Liver (tissue), 9 donors: ENCODE measurements around the gene GPD2. TPM values are rescaled to one million over a fixed set of nuclear protein-coding genes. Genes with fewer than 3 reads are reported as not detected.

Experiments
- DNase-seq: peaks from one replicate; pipeline ENCODE4 v3.0.0-alpha.2; 2017; ENCODE audit warnings: low spot score
- H3K27ac ChIP-seq, 2 donors: one replicate each; pipeline ENCODE4 v1.7.0; 2013; ENCODE audit warnings: inconsistent platforms in 2 of 2, low read length in 2 of 2, control low read depth in 1 of 2, low read depth in 1 of 2, mild to moderate bottlenecking in 1 of 2
- H3K27me3 ChIP-seq, 4 donors: one replicate each; pipeline versions ENCODE4 v1.6.1 to v1.7.0; 2013; ENCODE audit warnings: low read length in 3 of 4, inconsistent platforms in 1 of 4, mild to moderate bottlenecking in 1 of 4, moderate library complexity in 1 of 4; ENCODE audit not compliant: control insufficient read depth in 4 of 4, insufficient read depth in 4 of 4
- H3K36me3 ChIP-seq, 4 donors: one replicate each; pipeline versions ENCODE4 v1.6.1 to v1.7.0; 2013; ENCODE audit warnings: low read length in 3 of 4, mild to moderate bottlenecking in 3 of 4, low read depth in 1 of 4, moderate library complexity in 1 of 4; ENCODE audit not compliant: control insufficient read depth in 4 of 4, insufficient read depth in 3 of 4
- H3K4me1 ChIP-seq, 4 donors: one replicate each; pipeline versions ENCODE4 v1.6.1 to v1.7.0; 2013; ENCODE audit warnings: low read length in 3 of 4, mild to moderate bottlenecking in 3 of 4, moderate library complexity in 1 of 4; ENCODE audit not compliant: control insufficient read depth in 4 of 4, insufficient read depth in 4 of 4
- H3K4me3 ChIP-seq, 3 donors: one replicate each; pipeline versions ENCODE4 v1.6.1 to v1.7.0; 2013; ENCODE audit warnings: low read length in 3 of 3, control low read depth in 1 of 3, low read depth in 1 of 3, mild to moderate bottlenecking in 1 of 3
- H3K9ac ChIP-seq, 2 donors: one replicate each; pipeline ENCODE4 v1.7.0; 2013; ENCODE audit warnings: low read length in 2 of 2, mild to moderate bottlenecking in 2 of 2, moderate library complexity in 2 of 2, control low read depth in 1 of 2, low read depth in 1 of 2
- H3K9me3 ChIP-seq, 4 donors: one replicate each; pipeline versions ENCODE4 v1.6.1 to v1.7.0; 2013; ENCODE audit warnings: low read length in 3 of 4; ENCODE audit not compliant: control insufficient read depth in 4 of 4
- EGR1 ChIP-seq, 2 donors: IDR thresholded peaks; 2 replicates each; pipeline ENCODE4 v1.6.1; 2016 to 2018; ENCODE audit warnings: antibody characterized with exemption in 2 of 2, low read depth in 2 of 2
- FOXA1 ChIP-seq: IDR thresholded peaks from 2 replicates; pipeline ENCODE4 v1.6.1; 2016; ENCODE audit warnings: antibody characterized with exemption
- FOXA2 ChIP-seq: IDR thresholded peaks from 2 replicates; pipeline ENCODE4 v1.6.1; 2016; ENCODE audit warnings: antibody characterized with exemption
- GABPA ChIP-seq, 2 donors: IDR thresholded peaks in 1 of 2; conservative IDR thresholded peaks in 1 of 2; 2 replicates each; pipeline ENCODE4 v1.6.1; 2016; ENCODE audit warnings: antibody characterized with exemption in 2 of 2, mild to moderate bottlenecking in 1 of 2, moderate library complexity in 1 of 2
- HNF4A ChIP-seq, 2 donors: conservative IDR thresholded peaks; 2 replicates each; pipeline ENCODE4 v1.6.1; 2016; ENCODE audit warnings: antibody characterized with exemption in 2 of 2, mild to moderate bottlenecking in 2 of 2
- HNF4G ChIP-seq: IDR thresholded peaks from 2 replicates; pipeline ENCODE4 v1.6.1; 2016; ENCODE audit warnings: antibody characterized with exemption
- JUND ChIP-seq, 2 donors: IDR thresholded peaks; 2 replicates each; pipeline ENCODE4 v1.6.1; 2016; ENCODE audit warnings: antibody characterized with exemption in 2 of 2
- NR2F2 ChIP-seq: IDR thresholded peaks from 2 replicates; pipeline ENCODE4 v1.6.1; 2016; ENCODE audit warnings: antibody characterized with exemption
- RXRA ChIP-seq, 2 donors: IDR thresholded peaks; 2 replicates each; pipeline ENCODE4 v1.6.1; 2017 to 2018; ENCODE audit warnings: antibody characterized with exemption in 2 of 2, mild to moderate bottlenecking in 1 of 2
- SP1 ChIP-seq: IDR thresholded peaks from 2 replicates; pipeline ENCODE4 v1.6.1; 2018; ENCODE audit warnings: antibody characterized with exemption, mild to moderate bottlenecking
- TAF1 ChIP-seq: conservative IDR thresholded peaks from 2 replicates; pipeline ENCODE4 v1.6.1; 2016; ENCODE audit warnings: antibody characterized with exemption, mild to moderate bottlenecking
- YY1 ChIP-seq: IDR thresholded peaks from 2 replicates; pipeline ENCODE4 v1.6.1; 2016; ENCODE audit warnings: antibody characterized with exemption, mild to moderate bottlenecking
- WGBS: extraction: QIAGEN DNeasy Blood & Tissue Kit; methylation state at CpG from one replicate; pipeline ENCODE4 v1.1.7; 2013; 5-methylcytosine and 5-hydroxymethylcytosine counted together
- polyA plus RNA-seq, 2 donors: library from polyadenylated mRNA; stranded (reverse) in 1 of 2; unstranded in 1 of 2; fragments of 200-250 nt in 1 of 2; fragments of >200 nt in 1 of 2; fragmentation: Nextera tagmentation in 1 of 2; extraction: Ambion mirVana in 1 of 2; gene quantifications; one replicate each; pipeline versions ENCODE4 v1.2.1 to v1.2.3, GENCODE V29; 2013 to 2015
- total RNA-seq, 2 donors: library from RNA; depleted of rRNA; stranded (reverse); fragments of >200 nt; gene quantifications; one replicate each; pipeline ENCODE4 v1.2.3, GENCODE V29; 2014
- TF ChIP-seq, protein P1 (sequence below): IDR thresholded peaks from 2 replicates; pipeline ENCODE4 v1.6.1; 2016; ENCODE audit warnings: antibody characterized with exemption, mild to moderate bottlenecking
- TF ChIP-seq, protein P2 (sequence below): IDR thresholded peaks from 2 replicates; pipeline ENCODE4 v1.6.1; 2016; ENCODE audit warnings: antibody characterized with exemption
- TF ChIP-seq, protein P3 (sequence below): IDR thresholded peaks from 2 replicates; pipeline ENCODE4 v1.6.1; 2016; ENCODE audit warnings: antibody characterized with exemption
- donor health status: healthy.
- donor health status: healthy.
- donor health status: healthy.
- donor health status: healthy.
- donor health status: healthy.

GPD2 gene
- total and polyA plus RNA-seq, 4 donors: 1.4 to 14.3 (median 6.1) TPM

DNA sequence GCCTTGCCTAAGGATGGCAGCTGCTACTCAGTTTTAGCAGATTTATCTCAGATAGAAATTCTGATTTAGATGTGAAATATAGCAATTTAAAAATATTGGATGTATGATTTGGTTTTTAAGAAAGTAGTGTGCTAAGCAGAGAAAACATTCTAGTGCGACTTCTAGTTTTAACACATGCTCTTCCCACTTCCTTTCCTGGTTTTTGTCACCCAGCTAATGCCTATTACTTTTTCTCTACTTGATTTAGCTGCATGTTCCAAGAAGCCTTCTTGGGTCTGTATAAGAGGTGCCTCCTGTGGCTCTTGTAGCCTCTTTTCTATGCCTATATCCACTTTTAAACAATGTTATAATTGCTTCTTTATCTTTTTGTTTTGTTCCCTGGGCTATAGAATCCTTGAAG, 53.0 kb downstream of the GPD2 start:
- 90% methylated on average over 1 of the region's 1 CpG for WGBS
- no peak for DNase-seq
- H3K4me3 ChIP-seq: no peak overlapping the region
- TF ChIP-seq JUND (IDR thresholded peaks at IDR 0.05): no peak
- no peak for TF ChIP-seq GABPA (IDR thresholded peaks at IDR 0.05 in 1 of 2, conservative IDR thresholded peaks at IDR 0.05 in 1 of 2)
- no peak for TF ChIP-seq RXRA (IDR thresholded peaks at IDR 0.05)
- TF ChIP-seq, protein P1, sequence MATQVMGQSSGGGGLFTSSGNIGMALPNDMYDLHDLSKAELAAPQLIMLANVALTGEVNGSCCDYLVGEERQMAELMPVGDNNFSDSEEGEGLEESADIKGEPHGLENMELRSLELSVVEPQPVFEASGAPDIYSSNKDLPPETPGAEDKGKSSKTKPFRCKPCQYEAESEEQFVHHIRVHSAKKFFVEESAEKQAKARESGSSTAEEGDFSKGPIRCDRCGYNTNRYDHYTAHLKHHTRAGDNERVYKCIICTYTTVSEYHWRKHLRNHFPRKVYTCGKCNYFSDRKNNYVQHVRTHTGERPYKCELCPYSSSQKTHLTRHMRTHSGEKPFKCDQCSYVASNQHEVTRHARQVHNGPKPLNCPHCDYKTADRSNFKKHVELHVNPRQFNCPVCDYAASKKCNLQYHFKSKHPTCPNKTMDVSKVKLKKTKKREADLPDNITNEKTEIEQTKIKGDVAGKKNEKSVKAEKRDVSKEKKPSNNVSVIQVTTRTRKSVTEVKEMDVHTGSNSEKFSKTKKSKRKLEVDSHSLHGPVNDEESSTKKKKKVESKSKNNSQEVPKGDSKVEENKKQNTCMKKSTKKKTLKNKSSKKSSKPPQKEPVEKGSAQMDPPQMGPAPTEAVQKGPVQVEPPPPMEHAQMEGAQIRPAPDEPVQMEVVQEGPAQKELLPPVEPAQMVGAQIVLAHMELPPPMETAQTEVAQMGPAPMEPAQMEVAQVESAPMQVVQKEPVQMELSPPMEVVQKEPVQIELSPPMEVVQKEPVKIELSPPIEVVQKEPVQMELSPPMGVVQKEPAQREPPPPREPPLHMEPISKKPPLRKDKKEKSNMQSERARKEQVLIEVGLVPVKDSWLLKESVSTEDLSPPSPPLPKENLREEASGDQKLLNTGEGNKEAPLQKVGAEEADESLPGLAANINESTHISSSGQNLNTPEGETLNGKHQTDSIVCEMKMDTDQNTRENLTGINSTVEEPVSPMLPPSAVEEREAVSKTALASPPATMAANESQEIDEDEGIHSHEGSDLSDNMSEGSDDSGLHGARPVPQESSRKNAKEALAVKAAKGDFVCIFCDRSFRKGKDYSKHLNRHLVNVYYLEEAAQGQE: no peak
- no peak for TF ChIP-seq HNF4G
- TF ChIP-seq EGR1 (IDR thresholded peaks at IDR 0.05; ENCODE audit: low read depth in 2 of 2): no peak
- no peak for TF ChIP-seq FOXA2
- TF ChIP-seq TAF1: no peak
- TF ChIP-seq FOXA1: no peak
- no peak for TF ChIP-seq NR2F2
- TF ChIP-seq YY1: no peak
- TF ChIP-seq, protein P2, sequence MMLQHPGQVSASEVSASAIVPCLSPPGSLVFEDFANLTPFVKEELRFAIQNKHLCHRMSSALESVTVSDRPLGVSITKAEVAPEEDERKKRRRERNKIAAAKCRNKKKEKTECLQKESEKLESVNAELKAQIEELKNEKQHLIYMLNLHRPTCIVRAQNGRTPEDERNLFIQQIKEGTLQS: no peak
- no peak for TF ChIP-seq HNF4A (conservative IDR thresholded peaks at IDR 0.05)
- H3K27ac ChIP-seq: no peak overlapping the region
- H3K36me3 ChIP-seq: no peaks in the 10 kb centered on the region
- H3K27me3 ChIP-seq: no peaks in the 10 kb centered on the region
- no peak overlapping the region for H3K9ac ChIP-seq
- no peaks in the 10 kb centered on the region for H3K9me3 ChIP-seq
- no peaks in the 10 kb centered on the region for H3K4me1 ChIP-seq

DNA sequence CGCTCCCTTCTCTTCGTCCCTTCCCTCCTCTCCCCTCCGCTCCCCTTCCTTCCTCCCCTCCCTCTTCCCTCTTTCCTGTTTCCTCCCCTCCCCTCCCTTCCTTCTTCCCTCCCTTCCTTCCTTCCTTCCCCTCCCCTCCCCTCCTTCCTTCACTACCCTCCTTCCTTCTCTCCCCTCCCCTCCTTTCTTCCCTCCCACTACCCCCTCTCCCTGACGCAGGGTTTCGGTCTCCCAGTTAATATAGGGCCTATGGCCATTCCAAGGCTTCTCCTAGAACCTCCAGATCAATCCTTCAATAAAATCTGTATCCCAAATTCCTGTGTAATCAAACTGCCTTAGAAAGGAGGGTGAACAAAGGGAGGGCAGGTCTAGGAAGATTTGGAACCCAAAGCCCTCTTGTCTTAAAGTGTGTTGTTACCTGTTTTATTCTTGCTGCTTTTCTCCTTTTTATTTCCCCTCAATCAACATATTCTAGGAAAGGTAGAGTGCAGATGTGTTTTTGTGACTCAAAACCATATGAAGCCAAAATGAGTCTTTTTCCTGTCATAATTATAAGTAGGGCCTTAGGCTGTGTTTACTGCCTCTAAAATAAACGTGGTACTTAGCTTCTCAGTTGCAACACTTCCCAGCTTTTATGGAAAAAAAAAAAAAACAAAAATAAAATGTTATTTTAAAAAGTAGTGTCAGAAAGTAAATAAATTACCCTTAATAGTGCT, 53.7 kb downstream of the GPD2 start:
- Histone ChIP-seq H3K4me1 (no peaks in the 10 kb centered on the region), H3K27me3 (no peaks in the 10 kb centered on the region), H3K27ac (no peak overlapping the region), H3K9ac (no peak overlapping the region), H3K4me3 (no peak overlapping the region), H3K9me3 (no peaks in the 10 kb centered on the region), H3K36me3 (no peaks in the 10 kb centered on the region)
- no peak for TF ChIP-seq EGR1 (IDR thresholded peaks at IDR 0.05; ENCODE audit: low read depth in 2 of 2)
- no peak for TF ChIP-seq RXRA (IDR thresholded peaks at IDR 0.05)
- no peak for TF ChIP-seq HNF4A (conservative IDR thresholded peaks at IDR 0.05)
- no peak for TF ChIP-seq JUND (IDR thresholded peaks at IDR 0.05)
- TF ChIP-seq, protein P2: no peak
- no peak for TF ChIP-seq GABPA (IDR thresholded peaks at IDR 0.05 in 1 of 2, conservative IDR thresholded peaks at IDR 0.05 in 1 of 2)
- TF ChIP-seq FOXA2: no peak
- no peak for TF ChIP-seq TAF1
- no peak for TF ChIP-seq SP1
- no peak for TF ChIP-seq NR2F2
- TF ChIP-seq HNF4G: no peak
- TF ChIP-seq, protein P3, sequence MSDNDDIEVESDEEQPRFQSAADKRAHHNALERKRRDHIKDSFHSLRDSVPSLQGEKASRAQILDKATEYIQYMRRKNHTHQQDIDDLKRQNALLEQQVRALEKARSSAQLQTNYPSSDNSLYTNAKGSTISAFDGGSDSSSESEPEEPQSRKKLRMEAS: no peak
- 68% methylated on average over 6 of the region's 6 CpGs for WGBS
- no peak for DNase-seq
